Natural killer cell (primary cell): ENCODE data around the gene LEMD1. TPM values are rescaled to one million over a fixed set of nuclear protein-coding genes. Genes with fewer than 3 reads are reported as not detected.

ENCODE experiments used
- ATAC-seq, 3 donors: fragments of 150-1000 bp in 2 of 3; fragments of 200-7000 bp in 1 of 3; cut with Tn5 transposase; 1 replicate in 1 of 3; 2 replicates in 2 of 3; pipeline ENCODE4 v1.10.0; 2021; ENCODE audit warnings: mild to moderate bottlenecking in 2 of 3, moderate library complexity in 2 of 3
- DNase-seq, 2 donors: peaks; one replicate each; pipeline versions ENCODE4 v3.0.0 to v3.0.0-alpha.2; 2013 to 2021; ENCODE audit warnings: mixed read lengths in 1 of 2
- H3K27ac ChIP-seq: one replicate; pipeline ENCODE4 v1.5.1; 2013; ENCODE audit warnings: mild to moderate bottlenecking, low read length
- H3K27me3 ChIP-seq: one replicate; pipeline ENCODE4 v1.6.1; 2013; ENCODE audit warnings: low read length; ENCODE audit not compliant: control insufficient read depth, insufficient read depth
- H3K36me3 ChIP-seq: one replicate; pipeline ENCODE4 v1.6.1; 2013; ENCODE audit warnings: low read length; ENCODE audit not compliant: control insufficient read depth, insufficient read depth
- H3K4me1 ChIP-seq: one replicate; pipeline ENCODE4 v1.6.1; 2013; ENCODE audit warnings: low read length; ENCODE audit not compliant: control insufficient read depth, insufficient read depth
- H3K4me3 ChIP-seq: one replicate; pipeline ENCODE4 v1.5.1; 2013; ENCODE audit warnings: low read length
- H3K9me3 ChIP-seq: one replicate; pipeline ENCODE4 v1.6.1; 2013; ENCODE audit warnings: low read length; ENCODE audit not compliant: control insufficient read depth, insufficient read depth
- H3K27ac Mint-ChIP-seq, 2 donors: one replicate each; pipeline ENCODE4 v1.8.0; 2022; ENCODE audit warnings: mild to moderate bottlenecking in 2 of 2, mixed read lengths in 2 of 2, moderate library complexity in 1 of 2
- H3K27me3 Mint-ChIP-seq, 2 donors: one replicate each; pipeline ENCODE4 v1.8.0; 2022; ENCODE audit warnings: low read depth in 2 of 2, mixed read lengths in 2 of 2
- H3K36me3 Mint-ChIP-seq: one replicate; pipeline ENCODE4 v1.8.0; 2022; ENCODE audit warnings: mixed read lengths
- H3K4me1 Mint-ChIP-seq, 2 donors: one replicate each; pipeline ENCODE4 v1.8.0; 2022; ENCODE audit warnings: mixed read lengths in 2 of 2
- H3K4me3 Mint-ChIP-seq: one replicate; pipeline ENCODE4 v1.8.0; 2022; ENCODE audit warnings: mild to moderate bottlenecking, moderate library complexity, mixed read lengths
- H3K9me3 Mint-ChIP-seq, 2 donors: one replicate each; pipeline ENCODE4 v1.8.0; 2022; ENCODE audit warnings: mixed read lengths in 2 of 2
- WGBS: methylation state at CpG from one replicate; pipeline ENCODE4 v1.1.7; 2013; ENCODE audit warnings: missing lambda C conversion rate; ENCODE audit not compliant: insufficient coverage; 5-methylcytosine and 5-hydroxymethylcytosine counted together
- intact Hi-C: fragments of 100-400 bp; cut with micrococcal nuclease; formaldehyde crosslinking; loops from one replicate; pipeline ENCODE4 v1.14.2; 2022
- total RNA-seq, 4 donors: library from RNA; stranded (reverse); fragments of 120-200 nt in 1 of 4; gene quantifications; one replicate each; pipeline versions ENCODE4 v1.2.3 to v1.2.4, GENCODE V29; 2013 to 2022
- TF ChIP-seq, protein P1 (sequence below): fragments of 200-600 bp; IDR thresholded peaks from one replicate; pipeline ENCODE4 v1.8.0; 2022; ENCODE audit warnings: antibody characterized with exemption

The LEMD1 gene
- total RNA-seq, 3 donors from 2014 or later (not counting 1 experiment from before 2014, with no cell fraction given): not detected

DNA sequence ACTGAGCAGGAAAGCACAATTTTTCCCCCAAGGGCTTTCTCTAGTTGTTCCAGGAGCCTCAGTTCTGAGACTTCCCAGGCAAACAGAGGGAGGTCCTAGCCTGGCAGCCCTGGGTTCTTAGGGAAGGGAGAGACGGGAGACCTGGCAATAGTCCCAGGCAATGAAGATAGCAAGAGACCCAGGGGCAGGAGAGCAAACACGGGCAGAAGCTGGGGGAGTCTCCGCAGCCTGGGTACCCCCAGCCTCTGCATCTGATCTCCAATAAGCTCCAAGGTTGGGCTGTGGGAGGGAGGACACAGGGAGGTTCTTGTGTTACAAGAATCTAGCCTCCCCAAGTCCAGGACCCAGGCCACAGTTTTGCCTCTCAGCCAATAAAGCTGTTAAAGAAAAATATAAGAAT, 31.6 kb upstream of the LEMD1 start:
- intact Hi-C loops: no loop called here
- no peak overlapping the region for H3K27ac ChIP-seq
- no peak for ATAC-seq

DNA sequence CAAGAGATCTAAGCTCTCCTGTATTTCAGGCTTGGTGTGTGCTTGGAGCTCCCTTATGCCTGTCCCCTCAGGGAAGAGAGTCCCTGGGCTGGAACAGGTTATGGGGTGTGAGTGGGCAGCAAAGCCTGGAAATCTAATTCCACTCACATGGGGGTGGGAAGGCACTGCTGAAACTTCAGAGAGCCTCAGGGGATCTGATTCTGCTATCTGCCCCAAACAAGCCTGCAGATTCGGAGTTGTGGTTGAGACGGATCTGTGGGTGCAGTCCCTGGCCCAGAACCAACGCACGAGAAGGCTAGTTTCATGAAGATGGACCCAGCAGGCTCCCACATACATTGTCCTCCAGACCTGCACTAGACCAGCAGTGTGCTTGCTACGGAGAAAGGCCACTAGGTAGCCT, 31.1 kb upstream of the LEMD1 start:
- WGBS: 84% methylated on average over 5 of the region's 5 CpGs
- Mint-ChIP-seq H3K4me3 (no peak overlapping the region), H3K9me3 (no peaks in the 10 kb centered on the region), H3K27me3 (peaks cover 43 to 48% of the 10 kb centered on the region in 2 donors), H3K36me3 (no peaks in the 10 kb centered on the region), H3K4me1 (peaks cover 12 to 19% of the 10 kb centered on the region in 2 donors), H3K27ac (no peak overlapping the region)
- TF ChIP-seq, protein P1, sequence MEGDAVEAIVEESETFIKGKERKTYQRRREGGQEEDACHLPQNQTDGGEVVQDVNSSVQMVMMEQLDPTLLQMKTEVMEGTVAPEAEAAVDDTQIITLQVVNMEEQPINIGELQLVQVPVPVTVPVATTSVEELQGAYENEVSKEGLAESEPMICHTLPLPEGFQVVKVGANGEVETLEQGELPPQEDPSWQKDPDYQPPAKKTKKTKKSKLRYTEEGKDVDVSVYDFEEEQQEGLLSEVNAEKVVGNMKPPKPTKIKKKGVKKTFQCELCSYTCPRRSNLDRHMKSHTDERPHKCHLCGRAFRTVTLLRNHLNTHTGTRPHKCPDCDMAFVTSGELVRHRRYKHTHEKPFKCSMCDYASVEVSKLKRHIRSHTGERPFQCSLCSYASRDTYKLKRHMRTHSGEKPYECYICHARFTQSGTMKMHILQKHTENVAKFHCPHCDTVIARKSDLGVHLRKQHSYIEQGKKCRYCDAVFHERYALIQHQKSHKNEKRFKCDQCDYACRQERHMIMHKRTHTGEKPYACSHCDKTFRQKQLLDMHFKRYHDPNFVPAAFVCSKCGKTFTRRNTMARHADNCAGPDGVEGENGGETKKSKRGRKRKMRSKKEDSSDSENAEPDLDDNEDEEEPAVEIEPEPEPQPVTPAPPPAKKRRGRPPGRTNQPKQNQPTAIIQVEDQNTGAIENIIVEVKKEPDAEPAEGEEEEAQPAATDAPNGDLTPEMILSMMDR: no peak
- intact Hi-C loops: no loop called here
- ATAC-seq (no peak), DNase-seq (no peak)
- Histone ChIP-seq H3K9me3 (no peaks in the 10 kb centered on the region), H3K27ac (no peak overlapping the region), H3K4me1 (peaks cover 36% of the 10 kb centered on the region), H3K36me3 (no peaks in the 10 kb centered on the region), H3K27me3 (peaks cover 38% of the 10 kb centered on the region), H3K4me3 (no peak overlapping the region)

More for the DNA sequence above, 31.6 kb upstream of the LEMD1 start:
- Mint-ChIP-seq H3K4me3 (no peak overlapping the region), H3K4me1 (peaks cover 16 to 20% of the 10 kb centered on the region in 2 donors), H3K27me3 (peaks cover 48 to 51% of the 10 kb centered on the region in 2 donors), H3K27ac (no peak overlapping the region), H3K36me3 (no peaks in the 10 kb centered on the region), H3K9me3 (no peaks in the 10 kb centered on the region)
- Histone ChIP-seq H3K4me3 (no peak overlapping the region), H3K4me1 (peaks cover 36% of the 10 kb centered on the region), H3K9me3 (no peaks in the 10 kb centered on the region), H3K36me3 (no peaks in the 10 kb centered on the region), H3K27me3 (peaks cover 40% of the 10 kb centered on the region)
- TF ChIP-seq, protein P1: no peak
- 77% methylated on average over 3 of the region's 3 CpGs for WGBS
- DNase-seq: no peak

DNA sequence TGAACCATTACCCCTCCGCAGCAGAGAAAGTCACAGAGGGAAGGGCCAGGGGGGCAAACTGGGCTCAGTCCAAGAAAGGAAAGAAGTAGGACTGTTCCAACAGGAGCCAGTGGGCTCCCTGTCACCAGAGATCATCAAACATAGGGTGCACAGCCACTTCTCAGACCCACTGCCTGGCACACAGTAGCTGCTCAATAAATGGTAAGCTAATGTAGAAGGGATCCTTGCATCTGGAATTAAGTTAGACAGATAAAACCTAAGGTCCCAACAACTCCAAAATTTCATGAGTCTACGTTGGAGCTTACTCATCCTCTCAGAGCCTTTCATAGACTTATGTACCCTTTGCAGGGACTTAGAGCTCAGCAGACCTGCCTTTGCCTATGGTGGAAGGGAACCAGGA, 30.5 kb upstream of the LEMD1 start:
- 96% methylated on average over 1 of the region's 2 CpGs for WGBS
- Histone ChIP-seq H3K36me3 (no peaks in the 10 kb centered on the region), H3K27me3 (peaks cover 33% of the 10 kb centered on the region), H3K4me3 (no peak overlapping the region), H3K9me3 (no peaks in the 10 kb centered on the region), H3K4me1 (peaks cover 31% of the 10 kb centered on the region), H3K27ac (no peak overlapping the region)
- ATAC-seq (no peak), DNase-seq (no peak)
- intact Hi-C loops: no loop called here
- Mint-ChIP-seq H3K4me3 (no peak overlapping the region), H3K27ac (no peak overlapping the region), H3K4me1 (peaks cover 7 to 14% of the 10 kb centered on the region in 2 donors), H3K9me3 (no peaks in the 10 kb centered on the region), H3K27me3 (peaks cover 37 to 42% of the 10 kb centered on the region in 2 donors), H3K36me3 (no peaks in the 10 kb centered on the region)
- TF ChIP-seq, protein P1: no peak

DNA sequence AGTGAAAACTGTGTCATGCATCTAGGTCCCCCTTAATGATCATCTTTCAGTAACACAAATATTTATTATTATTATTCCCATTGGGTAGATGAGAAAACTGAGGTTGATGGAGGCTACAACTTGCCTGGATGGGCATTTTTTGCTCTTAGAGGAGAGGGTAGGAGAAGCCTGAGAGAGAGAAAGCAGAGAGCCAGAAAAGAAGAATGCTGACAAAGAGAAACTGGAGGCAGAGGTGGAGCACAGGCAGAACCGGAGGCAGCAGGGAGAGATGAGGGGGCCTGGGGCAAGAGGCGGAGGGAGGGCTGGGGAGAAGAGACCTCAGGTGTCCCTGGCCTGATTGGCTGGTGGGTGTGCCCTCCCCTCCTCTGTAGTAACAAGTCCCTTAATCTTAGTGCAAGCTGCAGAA, 29.9 kb upstream of the LEMD1 start:
- H3K27me3 ChIP-seq: peaks cover 33% of the 10 kb centered on the region
- no peak for ATAC-seq
- TF ChIP-seq, protein P1: no peak
- H3K4me3 Mint-ChIP-seq: no peak overlapping the region
- H3K9me3 Mint-ChIP-seq: no peaks in the 10 kb centered on the region
- H3K36me3 ChIP-seq: no peaks in the 10 kb centered on the region
- H3K4me3 ChIP-seq: no peak overlapping the region
- H3K27me3 Mint-ChIP-seq: peaks cover 36 to 42% of the 10 kb centered on the region in 2 donors
- 78% methylated on average over 2 of the region's 2 CpGs for WGBS
- intact Hi-C loops: no loop called here
- peaks cover 6 to 13% of the 10 kb centered on the region in 2 donors for H3K4me1 Mint-ChIP-seq
- H3K4me1 ChIP-seq: peaks cover 26% of the 10 kb centered on the region
- H3K27ac Mint-ChIP-seq: no peak overlapping the region
- no peaks in the 10 kb centered on the region for H3K9me3 ChIP-seq
- no peak for DNase-seq
- H3K27ac ChIP-seq: no peak overlapping the region
- H3K36me3 Mint-ChIP-seq: no peaks in the 10 kb centered on the region
